SK-N-SH (cell line): Measurements from ENCODE around the gene PAGE3. TPM values are rescaled to one million over a fixed set of nuclear protein-coding genes. Genes with fewer than 3 reads are reported as not detected.

Experiments
- CTCF ChIA-PET: fragments of 300-600, 350-600 bp; formaldehyde crosslinking; extraction: SDS; loops from one replicate; lab custom pipeline; 2021; lab: Yijun Ruan, JAX
- POLR2A ChIA-PET: fragments of 350-600 bp; sonication (Branson Sonifier 250); formaldehyde crosslinking; extraction: SDS; loops from one replicate; lab custom pipeline; 2020; ENCODE audit warnings: antibody characterized with exemption, inconsistent platforms; lab: Yijun Ruan, JAX
- DNase-seq: peaks from one replicate; pipeline ENCODE4 v3.0.0; 2012
- H2AFZ ChIP-seq: fragments of 200-600 bp; sonication (generic); 2 replicates; pipeline ENCODE4 v1.8.1; 2016; ENCODE audit warnings: antibody characterized with exemption, mild to moderate bottlenecking, low read depth
- H3F3A ChIP-seq: fragments of 200-600 bp; sonication (generic); replicated peaks from 2 replicates; pipeline ENCODE3; 2016; ENCODE audit warnings: antibody characterized with exemption, mild to moderate bottlenecking; ENCODE audit not compliant: insufficient read depth
- H3K27ac ChIP-seq, 2 experiments: fragments of 200-500 bp in 1 of 2; fragments of 200-600 bp in 1 of 2; sonication (Bioruptor generic) in 1 of 2; sonication (generic), shearing (Covaris generic) in 1 of 2; 2 replicates each; pipeline versions ENCODE4 v1.5.1 to v1.6.1; 2014 to 2016; ENCODE audit warnings: low read depth in 2 of 2, inconsistent platforms in 1 of 2, low read length in 1 of 2, mild to moderate bottlenecking in 1 of 2, mixed read lengths in 1 of 2
- H3K27me3 ChIP-seq: fragments of 200-600 bp; sonication (generic), shearing (Covaris generic); 2 replicates; pipeline ENCODE4 v1.6.1; 2016; ENCODE audit warnings: mixed run types; ENCODE audit not compliant: insufficient read depth
- H3K36me3 ChIP-seq, 2 experiments: fragments of 200-500 bp in 1 of 2; fragments of 200-600 bp in 1 of 2; sonication (Bioruptor generic) in 1 of 2; sonication (generic) in 1 of 2; replicated peaks in 1 of 2; 2 replicates each; pipeline versions ENCODE3 to v1.5.1; 2014 to 2016; ENCODE audit warnings: low read length in 1 of 2, mild to moderate bottlenecking in 1 of 2; ENCODE audit not compliant: insufficient read depth in 2 of 2, control insufficient read depth in 1 of 2
- H3K4me1 ChIP-seq, 2 experiments: fragments of 200-500 bp in 1 of 2; fragments of 200-600 bp in 1 of 2; sonication (Bioruptor generic) in 1 of 2; sonication (generic), shearing (Covaris generic) in 1 of 2; 2 replicates each; pipeline versions ENCODE4 v1.5.1 to v1.6.1; 2014 to 2016; ENCODE audit warnings: low read depth in 1 of 2, low read length in 1 of 2, mixed run types in 1 of 2; ENCODE audit not compliant: insufficient read depth in 2 of 2, control insufficient read depth in 1 of 2
- H3K4me2 ChIP-seq: fragments of 200-600 bp; sonication (generic), shearing (Covaris generic); 2 replicates; pipeline ENCODE4 v1.6.1; 2017; ENCODE audit warnings: mixed run types
- H3K4me3 ChIP-seq, 2 experiments: fragments of 200-500 bp in 1 of 2; fragments of 200-600 bp in 1 of 2; sonication (Bioruptor generic) in 1 of 2; sonication (generic), shearing (Covaris generic) in 1 of 2; 2 replicates each; pipeline versions ENCODE4 v1.5.1 to v1.8.1; 2014 to 2016; ENCODE audit warnings: low read depth in 2 of 2, inconsistent platforms in 1 of 2, low read length in 1 of 2, mild to moderate bottlenecking in 1 of 2, mixed read lengths in 1 of 2, moderate library complexity in 1 of 2
- H3K79me2 ChIP-seq: fragments of 200-600 bp; sonication (generic); 2 replicates; pipeline ENCODE4 v1.8.1; 2017; ENCODE audit warnings: mild to moderate bottlenecking; ENCODE audit not compliant: insufficient read depth
- H3K9ac ChIP-seq: fragments of 200-600 bp; sonication (generic); 2 replicates; pipeline ENCODE4 v1.6.1; 2017; ENCODE audit warnings: mixed run types
- H3K9me2 ChIP-seq: fragments of 200-600 bp; sonication (generic); 2 replicates; pipeline ENCODE4 v1.6.1; 2017; ENCODE audit warnings: mixed run types
- H3K9me3 ChIP-seq: fragments of 200-600 bp; sonication (generic); 2 replicates; pipeline ENCODE4 v1.6.1; 2017; ENCODE audit warnings: mixed run types, mild to moderate bottlenecking, moderate library complexity
- H4K20me1 ChIP-seq: fragments of 200-600 bp; sonication (generic); 2 replicates; pipeline ENCODE4 v1.6.1; 2017; ENCODE audit warnings: mild to moderate bottlenecking, mixed run types; ENCODE audit not compliant: insufficient read depth
- EP300 ChIP-seq, 2 experiments: IDR thresholded peaks; 2 replicates each; pipeline versions ENCODE4 v1.4.0 to v1.6.1; 2012; ENCODE audit warnings: borderline replicate concordance in 1 of 2, low read depth in 1 of 2, low read length in 1 of 2
- EZH2phosphoT487 ChIP-seq: fragments of 200-600 bp; sonication (generic); IDR thresholded peaks from 2 replicates; pipeline ENCODE4 v1.6.1; 2017; ENCODE audit warnings: low read depth, mixed run types, mild to moderate bottlenecking, antibody characterized with exemption, moderate library complexity, borderline replicate concordance
- FOSL2 ChIP-seq: IDR thresholded peaks from 2 replicates; pipeline ENCODE4 v1.4.0; 2012; ENCODE audit warnings: low read depth, mild to moderate bottlenecking, moderate library complexity, borderline replicate concordance
- FOXM1 ChIP-seq: IDR thresholded peaks from 2 replicates; pipeline ENCODE4 v1.4.0; 2012; ENCODE audit warnings: low read depth, mild to moderate bottlenecking
- GATA2 ChIP-seq: sonication (generic); formaldehyde crosslinking; IDR thresholded peaks from 2 replicates; pipeline ENCODE4 v1.5.0; 2020; ENCODE audit warnings: mild to moderate bottlenecking, missing genetic modification reagents
- JUND ChIP-seq: IDR thresholded peaks from 2 replicates; pipeline ENCODE4 v1.4.0; 2012
- MEF2A ChIP-seq: IDR thresholded peaks from 2 replicates; pipeline ENCODE4 v1.4.0; 2012; ENCODE audit warnings: low read depth, borderline replicate concordance
- MXI1 ChIP-seq: IDR thresholded peaks from 2 replicates; pipeline ENCODE4 v1.6.1; 2012; ENCODE audit warnings: mild to moderate bottlenecking, low read depth, low read length, improper control_type of control experiment
- NRF1 ChIP-seq: IDR thresholded peaks from 2 replicates; pipeline ENCODE4 v1.6.1; 2012; ENCODE audit warnings: low read depth, mild to moderate bottlenecking, low read length
- PBX3 ChIP-seq: IDR thresholded peaks from 2 replicates; pipeline ENCODE4; 2012
- RCOR1 ChIP-seq: fragments of 150-350 bp; IDR thresholded peaks from 2 replicates; pipeline ENCODE4 v1.6.1; 2017; ENCODE audit warnings: antibody characterized with exemption, low read length
- RFX5 ChIP-seq: IDR thresholded peaks from 2 replicates; pipeline ENCODE4 v1.6.1; 2012; ENCODE audit warnings: mild to moderate bottlenecking, improper control_type of control experiment, low read length
- SIN3A ChIP-seq: IDR thresholded peaks from 2 replicates; pipeline ENCODE4 v1.6.1; 2012; ENCODE audit warnings: low read depth, mild to moderate bottlenecking, low read length, moderate library complexity, borderline replicate concordance
- SMC3 ChIP-seq: IDR thresholded peaks from 2 replicates; pipeline ENCODE4 v1.6.1; 2012; ENCODE audit warnings: low read depth, low read length, improper control_type of control experiment
- TEAD4 ChIP-seq: IDR thresholded peaks from 2 replicates; pipeline ENCODE4 v1.4.0; 2012; ENCODE audit warnings: mild to moderate bottlenecking, borderline replicate concordance; ENCODE audit not compliant: insufficient read depth
- ZBTB33 ChIP-seq: IDR thresholded peaks from 2 replicates; pipeline ENCODE4 v1.4.0; 2012; ENCODE audit warnings: low read depth, borderline replicate concordance
- WGBS: methylation state at CpG from one replicate; pipeline ENCODE4 v1.1.6; 2017; ENCODE audit warnings: low lambda C conversion rate; 5-methylcytosine and 5-hydroxymethylcytosine counted together
- polyA plus RNA-seq, 3 experiments: library from polyadenylated mRNA; depleted of rRNA; stranded (reverse); fragments of >200 nt; gene quantifications; 2 replicates each; pipeline ENCODE4 v1.2.3, GENCODE V29; 2012

The PAGE3 gene
- polyA plus RNA-seq, 1 of the 3 experiments (the other 2 are of a cell fraction) = not detected

- TF ChIP-seq MXI1 = no peak
- no peak for TF ChIP-seq NRF1
- TF ChIP-seq FOXM1 = no peak
- TF ChIP-seq RFX5 = no peak
- no peak for TF ChIP-seq MEF2A
- TF ChIP-seq ZBTB33 = no peak
- no peak for TF ChIP-seq RCOR1
- TF ChIP-seq FOSL2 = no peak
- no peak for TF ChIP-seq TEAD4
- no peak for TF ChIP-seq EZH2phosphoT487
- TF ChIP-seq GATA2 (CRISPR knock-in tag) = no peak
- TF ChIP-seq SMC3 = no peak
- POLR2A ChIA-PET = no interaction called here
- CTCF ChIA-PET = no interaction called here
- H3K27me3 ChIP-seq = no peaks in the 10 kb centered on the region
- H3K4me1 ChIP-seq = no peaks in the 10 kb centered on the region; a peak in 1 of 4 replicates
- H3F3A ChIP-seq = no peaks in the 10 kb centered on the region
- H3K27ac ChIP-seq = no peak overlapping the region
- 0% methylated on average over 2 of the region's 2 CpGs for WGBS
- H4K20me1 ChIP-seq = no peaks in the 10 kb centered on the region
- no peaks in the 10 kb centered on the region for H3K79me2 ChIP-seq
- no peak overlapping the region for H3K4me2 ChIP-seq
- no peak for DNase-seq
- H3K4me3 ChIP-seq = no peak overlapping the region
- no peak overlapping the region for H2AFZ ChIP-seq
- no peak overlapping the region for H3K9ac ChIP-seq
- no peaks in the 10 kb centered on the region for H3K36me3 ChIP-seq
- H3K9me3 ChIP-seq = no peaks in the 10 kb centered on the region
- H3K9me2 ChIP-seq = no peaks in the 10 kb centered on the region
Observed at GRCh38 chrX:55260806-55261205, 3.9 kb downstream of the PAGE3 start.

DNA sequence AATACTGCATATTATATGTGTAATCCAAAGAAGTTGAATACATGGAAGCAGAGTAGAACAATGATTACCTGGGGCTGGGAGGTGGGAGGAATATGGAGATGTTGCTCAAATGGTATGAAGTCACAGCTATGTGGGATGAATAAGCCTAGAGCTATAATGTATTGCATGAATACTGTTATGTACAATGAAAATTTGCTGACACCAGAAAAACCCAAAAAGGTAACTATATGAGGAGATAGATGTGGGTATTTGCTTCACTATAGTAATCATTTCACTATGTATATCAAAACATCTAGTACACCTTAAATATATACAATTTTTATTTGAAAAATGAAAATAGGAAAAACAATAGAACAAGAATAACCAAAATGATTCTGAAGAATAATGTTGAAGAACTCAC, 11.2 kb downstream of the PAGE3 start:
- Histone ChIP-seq H3F3A (no peaks in the 10 kb centered on the region), H2AFZ (no peak overlapping the region), H3K79me2 (no peaks in the 10 kb centered on the region), H3K9me2 (no peaks in the 10 kb centered on the region), H3K4me1 (no peaks in the 10 kb centered on the region), H3K36me3 (no peaks in the 10 kb centered on the region), H3K9ac (no peak overlapping the region), H4K20me1 (no peaks in the 10 kb centered on the region), H3K27ac (no peak overlapping the region), H3K27me3 (no peaks in the 10 kb centered on the region), H3K4me3 (no peak overlapping the region), H3K9me3 (0 out of 2 replicates have a peak, but pooled peaks cover 2% of the 10 kb centered on the region), H3K4me2 (no peak overlapping the region)
- no peak for TF ChIP-seq PBX3
- TF ChIP-seq EZH2phosphoT487 = no peak
- no peak for TF ChIP-seq SIN3A
- no peak for TF ChIP-seq EP300 (IDR thresholded peaks at IDR 0.05; ENCODE audit: borderline replicate concordance in 1 of 2, low read depth in 1 of 2, low read length in 1 of 2)
- TF ChIP-seq GATA2 (CRISPR knock-in tag) = no peak
- TF ChIP-seq JUND = no peak
- TF ChIP-seq MXI1 = no peak
- ChIA-PET POLR2A (no interaction called here), CTCF (no interaction called here)
- DNase-seq = no peak
